GM23338 (cell line): Measurements from ENCODE around the gene CLK3. TPM values are rescaled to one million over a fixed set of nuclear protein-coding genes. Genes with fewer than 3 reads are reported as not detected.

Experiments used
- CREB1 ChIP-seq: fragments of 250-450 bp; sonication (Bioruptor Pico); IDR thresholded peaks from 2 replicates; pipeline ENCODE4 v1.5.0; 2020; ENCODE audit warnings: low read depth, mild to moderate bottlenecking, moderate library complexity
- EZH2 ChIP-seq: fragments of 200-600 bp; sonication (generic); IDR thresholded peaks from one replicate; pipeline ENCODE4 v1.8.0; 2017; ENCODE audit warnings: antibody characterized with exemption, mild to moderate bottlenecking, low read depth; ENCODE audit not compliant: unreplicated experiment
- EZH2phosphoT487 ChIP-seq: fragments of 200-600 bp; sonication (generic); IDR thresholded peaks from one replicate; pipeline ENCODE4 v1.8.1; 2018; ENCODE audit warnings: antibody characterized with exemption; ENCODE audit not compliant: unreplicated experiment
- JUNB ChIP-seq: IDR thresholded peaks from one replicate; pipeline ENCODE4 v1.6.1; 2016; ENCODE audit warnings: antibody characterized with exemption; ENCODE audit not compliant: unreplicated experiment
- NANOG ChIP-seq: IDR thresholded peaks from 2 replicates; pipeline ENCODE4 v1.6.1; 2016; ENCODE audit warnings: antibody characterized with exemption, borderline replicate concordance
- POLR2AphosphoS5 ChIP-seq: IDR thresholded peaks from 2 replicates; pipeline ENCODE4 v1.6.1; 2016; ENCODE audit warnings: antibody characterized with exemption, low read depth
- REST ChIP-seq: IDR thresholded peaks from one replicate; pipeline ENCODE4 v1.6.1; 2018; ENCODE audit warnings: antibody characterized with exemption; ENCODE audit not compliant: unreplicated experiment
- ZNF114 ChIP-seq: fragments of 250-450 bp; sonication (Bioruptor Pico); IDR thresholded peaks from 2 replicates; pipeline ENCODE4 v1.5.0; 2020; ENCODE audit warnings: mild to moderate bottlenecking, moderate library complexity
- polyA plus RNA-seq: library from polyadenylated mRNA; unstranded; fragments of >200 nt; fragmentation: Nextera tagmentation; extraction: Ambion mirVana; gene quantifications from 2 replicates; pipeline ENCODE4 v1.2.1, GENCODE V29; 2016
- total RNA-seq: library from RNA; depleted of rRNA; stranded (reverse); fragments of >200 nt; shearing (Covaris generic); gene quantifications from 2 replicates; pipeline ENCODE4 v1.2.3, GENCODE V29; 2014
- TF ChIP-seq, protein P1 (sequence below): fragments of 250-450 bp; sonication (Bioruptor Pico); IDR thresholded peaks from 2 replicates; pipeline ENCODE4 v1.5.0; 2020; ENCODE audit warnings: mild to moderate bottlenecking, moderate library complexity

CLK3 gene
- total and polyA plus RNA-seq, 2 experiments from 2014 or later: 40.7 to 67.7 TPM

DNA sequence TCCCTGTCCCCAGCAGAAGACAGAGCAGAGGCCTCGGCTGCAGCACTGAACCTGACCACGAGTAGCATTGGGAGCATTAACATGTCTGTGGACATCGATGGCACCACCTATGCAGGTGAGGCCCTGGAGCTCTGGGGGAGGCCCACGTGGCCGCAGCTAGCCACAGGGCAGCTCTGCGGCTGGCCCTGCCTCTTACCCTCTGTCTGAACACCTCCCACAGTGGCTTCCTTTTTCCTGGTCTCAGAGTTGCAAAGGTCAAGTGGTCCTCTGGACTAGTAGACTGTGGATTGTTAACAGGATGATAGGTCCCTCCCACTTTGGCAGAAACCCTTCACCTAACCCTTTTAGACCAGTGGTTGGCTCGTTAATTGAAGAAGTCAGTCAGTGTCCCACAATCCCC lies 22.5 kb upstream of the CLK3 start (continued):
- TF ChIP-seq, protein P1, sequence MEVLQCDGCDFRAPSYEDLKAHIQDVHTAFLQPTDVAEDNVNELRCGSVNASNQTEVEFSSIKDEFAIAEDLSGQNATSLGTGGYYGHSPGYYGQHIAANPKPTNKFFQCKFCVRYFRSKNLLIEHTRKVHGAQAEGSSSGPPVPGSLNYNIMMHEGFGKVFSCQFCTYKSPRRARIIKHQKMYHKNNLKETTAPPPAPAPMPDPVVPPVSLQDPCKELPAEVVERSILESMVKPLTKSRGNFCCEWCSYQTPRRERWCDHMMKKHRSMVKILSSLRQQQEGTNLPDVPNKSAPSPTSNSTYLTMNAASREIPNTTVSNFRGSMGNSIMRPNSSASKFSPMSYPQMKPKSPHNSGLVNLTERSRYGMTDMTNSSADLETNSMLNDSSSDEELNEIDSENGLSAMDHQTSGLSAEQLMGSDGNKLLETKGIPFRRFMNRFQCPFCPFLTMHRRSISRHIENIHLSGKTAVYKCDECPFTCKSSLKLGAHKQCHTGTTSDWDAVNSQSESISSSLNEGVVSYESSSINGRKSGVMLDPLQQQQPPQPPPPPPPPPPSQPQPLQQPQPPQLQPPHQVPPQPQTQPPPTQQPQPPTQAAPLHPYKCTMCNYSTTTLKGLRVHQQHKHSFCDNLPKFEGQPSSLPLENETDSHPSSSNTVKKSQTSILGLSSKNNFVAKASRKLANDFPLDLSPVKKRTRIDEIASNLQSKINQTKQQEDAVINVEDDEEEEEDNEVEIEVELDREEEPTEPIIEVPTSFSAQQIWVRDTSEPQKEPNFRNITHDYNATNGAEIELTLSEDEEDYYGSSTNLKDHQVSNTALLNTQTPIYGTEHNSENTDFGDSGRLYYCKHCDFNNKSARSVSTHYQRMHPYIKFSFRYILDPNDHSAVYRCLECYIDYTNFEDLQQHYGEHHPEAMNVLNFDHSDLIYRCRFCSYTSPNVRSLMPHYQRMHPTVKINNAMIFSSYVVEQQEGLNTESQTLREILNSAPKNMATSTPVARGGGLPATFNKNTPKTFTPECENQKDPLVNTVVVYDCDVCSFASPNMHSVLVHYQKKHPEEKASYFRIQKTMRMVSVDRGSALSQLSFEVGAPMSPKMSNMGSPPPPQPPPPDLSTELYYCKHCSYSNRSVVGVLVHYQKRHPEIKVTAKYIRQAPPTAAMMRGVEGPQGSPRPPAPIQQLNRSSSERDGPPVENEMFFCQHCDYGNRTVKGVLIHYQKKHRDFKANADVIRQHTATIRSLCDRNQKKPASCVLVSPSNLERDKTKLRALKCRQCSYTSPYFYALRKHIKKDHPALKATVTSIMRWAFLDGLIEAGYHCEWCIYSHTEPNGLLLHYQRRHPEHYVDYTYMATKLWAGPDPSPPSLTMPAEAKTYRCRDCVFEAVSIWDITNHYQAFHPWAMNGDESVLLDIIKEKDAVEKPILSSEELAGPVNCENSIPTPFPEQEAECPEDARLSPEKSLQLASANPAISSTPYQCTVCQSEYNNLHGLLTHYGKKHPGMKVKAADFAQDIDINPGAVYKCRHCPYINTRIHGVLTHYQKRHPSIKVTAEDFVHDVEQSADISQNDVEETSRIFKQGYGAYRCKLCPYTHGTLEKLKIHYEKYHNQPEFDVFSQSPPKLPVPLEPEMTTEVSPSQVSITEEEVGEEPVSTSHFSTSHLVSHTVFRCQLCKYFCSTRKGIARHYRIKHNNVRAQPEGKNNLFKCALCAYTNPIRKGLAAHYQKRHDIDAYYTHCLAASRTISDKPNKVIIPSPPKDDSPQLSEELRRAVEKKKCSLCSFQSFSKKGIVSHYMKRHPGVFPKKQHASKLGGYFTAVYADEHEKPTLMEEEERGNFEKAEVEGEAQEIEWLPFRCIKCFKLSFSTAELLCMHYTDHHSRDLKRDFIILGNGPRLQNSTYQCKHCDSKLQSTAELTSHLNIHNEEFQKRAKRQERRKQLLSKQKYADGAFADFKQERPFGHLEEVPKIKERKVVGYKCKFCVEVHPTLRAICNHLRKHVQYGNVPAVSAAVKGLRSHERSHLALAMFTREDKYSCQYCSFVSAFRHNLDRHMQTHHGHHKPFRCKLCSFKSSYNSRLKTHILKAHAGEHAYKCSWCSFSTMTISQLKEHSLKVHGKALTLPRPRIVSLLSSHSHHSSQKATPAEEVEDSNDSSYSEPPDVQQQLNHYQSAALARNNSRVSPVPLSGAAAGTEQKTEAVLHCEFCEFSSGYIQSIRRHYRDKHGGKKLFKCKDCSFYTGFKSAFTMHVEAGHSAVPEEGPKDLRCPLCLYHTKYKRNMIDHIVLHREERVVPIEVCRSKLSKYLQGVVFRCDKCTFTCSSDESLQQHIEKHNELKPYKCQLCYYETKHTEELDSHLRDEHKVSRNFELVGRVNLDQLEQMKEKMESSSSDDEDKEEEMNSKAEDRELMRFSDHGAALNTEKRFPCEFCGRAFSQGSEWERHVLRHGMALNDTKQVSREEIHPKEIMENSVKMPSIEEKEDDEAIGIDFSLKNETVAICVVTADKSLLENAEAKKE (CRISPR knock-in tag): no peak
- TF ChIP-seq REST (no peak), EZH2 (no peak), POLR2AphosphoS5 (no peak), CREB1 (CRISPR knock-in tag) (no peak), JUNB (no peak), NANOG (no peak), EZH2phosphoT487 (no peak), ZNF114 (CRISPR knock-in tag) (no peak)
